HG03457 (cell line): ENCODE data around the gene KLF9.

Experiments used
- ATAC-seq: cut with Tn5 transposase; IDR thresholded peaks from one replicate; pipeline ENCODE4 v1.9.1; 2021; ENCODE audit warnings: moderate number of reproducible peaks; ENCODE audit not compliant: unreplicated experiment

Gene KLF9

DNA sequence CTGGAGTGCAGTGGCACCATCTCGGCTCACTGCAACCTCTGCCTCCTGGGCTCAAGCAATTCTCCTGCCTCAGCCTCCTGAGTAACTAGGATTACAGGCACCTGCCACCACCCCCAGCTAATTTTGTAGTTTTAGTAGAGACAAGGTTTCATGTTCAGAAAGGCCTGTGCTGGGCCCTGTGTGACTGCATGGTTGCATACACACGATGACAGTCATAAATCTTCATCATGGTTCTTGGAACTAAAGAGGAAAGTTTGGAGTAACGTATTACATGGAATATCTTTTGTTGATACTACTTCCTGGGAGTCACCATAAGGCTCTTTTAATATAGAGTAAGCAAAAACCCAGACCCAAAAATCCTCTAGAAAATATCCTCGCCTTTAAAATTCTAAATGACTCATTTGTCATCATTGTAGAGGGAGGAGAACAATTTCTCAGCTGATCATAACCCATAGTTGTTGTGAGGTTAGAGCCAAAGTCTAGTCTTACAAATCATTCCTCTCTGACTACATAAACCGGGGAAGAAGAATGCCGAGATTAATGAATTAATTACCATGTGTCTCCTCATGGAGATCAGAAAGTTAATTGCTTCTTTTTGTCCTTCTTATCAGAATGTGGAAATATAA lies 47.0 kb downstream of the KLF9 start:
- ATAC-seq: no peak

DNA sequence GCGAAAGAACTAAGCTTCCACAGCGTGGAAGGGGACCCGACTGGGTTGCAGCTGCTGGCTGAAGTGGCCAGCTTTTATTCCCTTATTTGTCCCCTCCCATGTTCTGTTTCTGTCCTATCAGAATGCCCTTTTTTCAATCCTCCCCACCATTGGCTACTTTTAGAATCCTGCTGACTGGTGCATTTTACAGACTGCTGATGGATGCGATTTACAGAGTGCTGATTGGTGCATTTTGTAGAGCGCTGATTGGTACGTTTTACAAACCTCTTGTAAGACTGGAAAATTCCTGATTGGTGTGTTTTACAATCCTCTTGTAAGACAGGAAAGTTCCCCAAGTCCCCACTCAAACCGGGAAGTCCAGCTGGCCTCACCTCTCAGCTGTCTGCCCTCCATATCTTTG lies 50.7 kb downstream of the KLF9 start:
- ATAC-seq: no peak

- ATAC-seq: no peak
Observed at GRCh38 chr9:70362952-70363351, 51.5 kb downstream of the KLF9 start.

DNA sequence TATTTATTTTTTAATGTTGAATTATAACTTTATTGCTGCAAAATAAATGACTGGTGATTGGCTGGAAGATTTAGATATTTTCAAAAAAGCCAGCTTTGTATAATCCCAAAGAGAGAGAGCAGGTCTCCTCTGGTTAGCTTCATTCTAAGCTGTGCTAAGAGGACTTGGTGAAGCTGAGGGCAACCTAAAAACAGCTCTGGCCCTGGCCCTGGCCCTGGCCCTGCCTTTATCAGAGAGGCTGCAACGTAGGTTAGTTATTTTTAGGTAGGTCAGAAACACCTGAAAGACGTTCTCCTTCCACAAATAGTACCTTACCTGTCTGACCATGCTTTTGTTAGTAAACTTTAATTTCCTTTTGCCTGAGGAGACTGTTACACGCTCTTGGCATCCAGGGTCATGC lies 58.7 kb downstream of the KLF9 start:
- no peak for ATAC-seq

DNA sequence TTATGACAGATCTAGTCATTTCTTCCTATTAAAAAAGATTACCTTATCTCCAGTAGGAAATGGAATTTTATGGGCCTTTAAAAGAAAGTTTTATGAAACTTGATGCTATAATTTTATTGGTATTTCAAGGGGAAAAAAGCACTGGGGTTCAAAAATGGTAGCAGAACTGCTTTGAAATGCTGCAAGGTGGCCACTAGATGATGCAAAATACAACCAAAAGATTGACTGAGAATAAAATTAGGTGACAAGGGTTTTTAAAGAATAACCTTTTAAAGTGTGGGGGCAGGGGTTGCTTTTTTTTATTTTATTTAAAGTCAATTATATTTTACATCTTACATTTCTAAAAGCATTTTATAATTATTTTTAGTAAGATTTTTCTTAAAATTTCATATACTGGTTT lies 61.7 kb downstream of the KLF9 start:
- ATAC-seq: no peak

GRCh38 chr9:70352356-70352755 lies 62.1 kb downstream of the KLF9 start:
- no peak for ATAC-seq

GRCh38 chr9:70347046-70347445 lies 67.4 kb downstream of the KLF9 start:
- no peak for ATAC-seq

DNA sequence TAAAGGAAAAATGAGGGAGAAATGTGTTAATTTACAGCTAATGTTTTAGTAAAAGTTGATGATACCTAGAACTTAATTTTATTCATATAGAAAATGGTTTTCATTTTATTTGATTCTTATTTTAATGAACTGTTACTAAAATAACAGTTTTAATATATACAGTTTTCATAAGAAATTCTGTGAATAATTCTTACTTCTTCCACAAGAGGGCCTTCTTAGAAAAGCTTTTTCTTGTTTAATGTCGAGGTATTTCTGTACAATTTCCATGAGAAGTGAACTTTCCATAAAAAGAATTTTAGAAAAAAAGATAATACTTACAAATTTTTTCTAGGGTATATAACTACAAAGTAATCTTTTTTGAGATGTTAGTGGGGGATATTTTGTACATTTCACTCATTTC lies 73.9 kb downstream of the KLF9 start:
- no peak for ATAC-seq
